SH-SY5Y (cell line): ENCODE results near the gene RYR1.

Experiments
- GATA2 ChIP-seq: IDR thresholded peaks from 2 replicates; pipeline ENCODE4 v1.6.1; 2011; ENCODE audit warnings: mild to moderate bottlenecking, low read depth, low read length
- GATA3 ChIP-seq: IDR thresholded peaks from 2 replicates; pipeline ENCODE4 v1.6.1; 2011; ENCODE audit warnings: low read depth, mild to moderate bottlenecking, low read length, moderate library complexity

DNA sequence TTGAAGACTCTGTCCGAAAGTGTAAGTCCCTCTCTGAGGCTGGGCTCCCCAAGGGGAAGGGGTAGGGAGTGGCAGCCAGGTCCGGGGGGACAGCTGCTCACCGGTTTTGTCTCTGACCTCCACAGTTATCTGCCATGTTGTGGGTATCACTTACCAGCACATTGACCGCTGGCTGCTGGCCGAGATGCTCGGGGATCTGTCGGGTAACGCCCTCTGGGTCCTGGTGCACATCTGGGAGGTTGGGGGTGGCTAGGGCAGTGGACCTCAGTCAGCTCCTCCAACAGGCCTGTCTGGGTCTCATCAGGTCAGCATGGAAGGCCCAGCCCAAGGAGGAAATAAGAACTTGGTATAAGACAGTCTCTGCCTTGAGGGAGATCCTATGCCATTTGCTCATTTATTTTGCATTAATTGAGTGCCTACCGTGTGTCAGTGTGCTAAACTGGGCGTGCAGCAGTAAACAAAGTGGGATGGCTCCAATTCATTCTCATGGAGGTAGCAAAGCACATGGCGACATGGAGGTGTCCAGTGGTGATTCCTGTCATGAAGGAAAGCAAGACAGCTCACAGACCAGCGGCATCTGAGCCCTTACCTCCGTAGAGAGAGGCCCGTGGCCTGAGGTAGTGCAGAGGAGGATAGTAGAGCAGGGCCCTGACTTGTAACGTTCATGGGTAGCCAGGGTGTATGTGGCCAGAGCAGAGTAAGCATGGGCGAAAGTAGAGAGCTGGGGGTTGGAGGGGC, 199.2 kb downstream of the RYR1 start:
- TF ChIP-seq GATA2 (no peak), GATA3 (no peak)
